GM18505 (cell line): ENCODE data around the gene VDAC2.
"Not testable (repeated sequence)": the region's sequence is repeated elsewhere in the genome, so short reads cannot be mapped to it uniquely, and the experiment has no call there.

Source experiments
- ATAC-seq: cut with Tn5 transposase; IDR thresholded peaks from one replicate; pipeline ENCODE4 v1.9.1; 2021; ENCODE audit not compliant: unreplicated experiment
- POLR2A ChIP-seq: IDR thresholded peaks from 4 replicates; pipeline ENCODE4 v1.6.1; 2011; ENCODE audit warnings: borderline replicate concordance; ENCODE audit not compliant: insufficient read depth, insufficient read length; ENCODE audit errors: extremely low read depth

The VDAC2 gene

DNA sequence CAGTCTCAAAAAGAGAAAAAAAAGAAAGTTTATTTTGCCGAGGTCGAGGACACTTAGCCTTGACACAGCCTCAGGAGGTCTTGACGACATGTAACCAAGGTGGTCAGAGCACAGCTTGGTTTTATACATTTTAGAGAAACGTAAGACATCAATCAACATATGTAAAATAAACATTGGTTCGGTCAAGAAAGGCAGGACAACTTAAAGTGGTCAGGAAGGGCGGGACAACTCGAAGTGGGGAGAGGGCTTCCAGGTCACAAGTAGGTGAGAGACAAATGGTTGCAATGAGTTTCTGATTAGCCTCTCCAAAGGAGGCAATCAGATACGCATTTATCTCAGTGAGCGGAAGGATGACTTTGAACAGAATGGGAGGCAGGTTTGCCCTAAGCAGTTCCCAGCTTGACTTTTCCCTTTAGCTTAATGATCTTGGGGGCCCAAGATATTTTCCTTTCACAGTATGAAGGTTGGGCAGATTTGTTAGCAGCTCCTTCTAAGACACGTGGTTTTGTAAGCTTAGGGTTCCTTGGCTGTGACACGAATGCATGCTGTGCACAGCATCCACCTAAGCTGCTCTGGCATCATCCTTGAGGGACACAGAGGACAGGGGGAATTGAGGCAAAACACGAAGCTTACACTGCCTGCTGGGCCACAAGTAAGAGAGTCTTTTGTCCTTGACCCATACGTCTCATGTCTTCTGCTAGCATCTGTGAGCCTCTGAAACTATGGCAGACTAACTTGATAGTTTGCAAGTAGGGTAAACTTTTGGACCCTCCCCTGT is 3.3 kb upstream of the VDAC2 start:
- no peak for ATAC-seq
- TF ChIP-seq POLR2A: no peak

DNA sequence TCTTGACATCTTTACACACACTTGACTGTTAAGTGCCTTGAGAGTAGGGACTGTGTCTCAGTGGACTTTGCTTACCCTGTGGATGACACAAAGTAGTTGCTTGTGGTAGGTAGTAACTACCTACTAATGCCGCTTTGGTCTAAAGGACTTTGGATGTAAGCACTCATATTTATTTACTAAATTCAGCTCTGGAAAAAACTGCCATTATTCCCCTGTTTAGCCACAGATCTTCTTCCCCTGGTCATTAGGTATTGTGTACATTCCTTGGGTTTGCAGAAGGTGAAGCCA is 2.8 kb upstream of the VDAC2 start:
- TF ChIP-seq POLR2A: no peak
- ATAC-seq: no peak

DNA sequence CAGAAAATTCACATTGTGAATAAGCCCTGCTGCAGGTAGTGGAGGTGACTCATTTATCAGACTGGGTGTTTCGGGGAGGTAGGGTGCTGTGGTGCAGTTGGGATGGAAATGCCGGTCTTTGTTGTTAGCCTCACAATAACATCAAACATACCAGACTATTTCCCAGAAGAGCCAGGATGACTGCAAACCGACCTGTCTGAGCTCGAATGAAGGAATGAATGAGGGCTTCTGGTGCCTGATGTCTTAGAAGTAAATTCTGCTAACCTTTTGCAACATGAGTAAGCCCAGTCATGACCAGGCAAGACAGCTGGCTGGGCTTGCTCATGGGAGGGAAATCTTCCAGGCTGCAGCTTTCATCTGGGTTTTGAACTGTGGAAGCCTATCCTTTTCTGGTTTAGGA is 2.4 kb upstream of the VDAC2 start:
- ATAC-seq: no peak

DNA sequence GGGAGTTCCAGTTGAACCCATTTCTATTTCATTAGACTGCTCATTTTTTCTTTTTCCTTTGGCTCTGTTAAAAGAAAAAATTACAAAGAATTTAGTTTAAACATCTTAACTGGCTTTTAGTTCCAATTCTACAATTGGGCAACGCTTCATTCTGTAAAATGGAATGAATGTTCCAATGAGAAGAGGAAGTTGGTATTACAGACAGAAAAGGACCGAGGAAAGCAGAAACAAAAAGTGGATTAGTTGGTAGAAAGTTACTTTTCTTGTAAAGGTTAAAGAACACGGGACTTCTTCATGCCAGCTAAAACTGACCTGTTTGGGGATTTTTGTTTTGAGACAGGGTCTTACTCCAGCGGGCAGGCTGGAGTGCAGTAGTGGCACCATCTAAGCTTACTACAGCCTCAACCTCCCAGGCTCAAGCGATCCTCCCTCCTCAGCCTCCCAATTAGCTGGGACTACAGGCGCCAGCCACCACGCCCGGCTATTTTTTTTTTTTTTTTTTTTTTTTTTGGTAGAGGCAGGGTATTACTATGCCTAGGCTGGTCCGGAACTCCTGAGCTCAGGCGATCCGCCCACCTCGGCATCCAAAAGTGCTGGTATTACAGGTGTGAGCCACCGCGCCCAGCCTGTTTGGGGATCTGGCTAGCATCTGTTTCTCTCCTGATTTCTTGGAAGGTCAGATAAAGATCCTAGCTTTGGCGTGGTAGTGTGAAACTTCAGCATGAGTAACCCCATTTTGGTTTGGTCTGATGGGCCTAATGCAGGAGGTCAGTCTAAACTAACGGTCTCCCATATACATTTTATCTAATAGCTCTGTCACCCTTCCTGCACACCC is 1.3 kb upstream of the VDAC2 start:
- TF ChIP-seq POLR2A: no peak
- ATAC-seq: no peak

More for the DNA sequence above, 2.4 kb upstream of the VDAC2 start:
- TF ChIP-seq POLR2A: no peak

DNA sequence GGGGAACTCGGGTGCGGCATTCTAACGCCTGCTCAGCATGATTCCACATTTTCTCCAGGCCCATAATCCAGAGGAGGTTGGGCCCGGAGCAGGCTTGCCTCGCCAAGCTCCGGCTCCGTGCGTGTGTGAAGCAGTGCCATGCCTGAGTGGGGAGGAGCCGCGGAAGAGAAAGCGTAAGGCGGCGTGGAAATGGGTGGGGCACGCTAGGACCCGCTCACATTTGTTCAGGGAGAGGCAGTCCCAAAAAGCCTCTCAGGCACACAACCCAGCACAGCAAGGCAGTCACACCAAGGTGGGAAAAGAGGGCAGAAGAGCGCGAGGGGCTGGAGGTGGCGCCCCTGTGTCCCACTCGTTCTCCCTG is 695 bp upstream of the VDAC2 start:
- no peak for TF ChIP-seq POLR2A
- peak; percentile 41 for ATAC-seq

DNA sequence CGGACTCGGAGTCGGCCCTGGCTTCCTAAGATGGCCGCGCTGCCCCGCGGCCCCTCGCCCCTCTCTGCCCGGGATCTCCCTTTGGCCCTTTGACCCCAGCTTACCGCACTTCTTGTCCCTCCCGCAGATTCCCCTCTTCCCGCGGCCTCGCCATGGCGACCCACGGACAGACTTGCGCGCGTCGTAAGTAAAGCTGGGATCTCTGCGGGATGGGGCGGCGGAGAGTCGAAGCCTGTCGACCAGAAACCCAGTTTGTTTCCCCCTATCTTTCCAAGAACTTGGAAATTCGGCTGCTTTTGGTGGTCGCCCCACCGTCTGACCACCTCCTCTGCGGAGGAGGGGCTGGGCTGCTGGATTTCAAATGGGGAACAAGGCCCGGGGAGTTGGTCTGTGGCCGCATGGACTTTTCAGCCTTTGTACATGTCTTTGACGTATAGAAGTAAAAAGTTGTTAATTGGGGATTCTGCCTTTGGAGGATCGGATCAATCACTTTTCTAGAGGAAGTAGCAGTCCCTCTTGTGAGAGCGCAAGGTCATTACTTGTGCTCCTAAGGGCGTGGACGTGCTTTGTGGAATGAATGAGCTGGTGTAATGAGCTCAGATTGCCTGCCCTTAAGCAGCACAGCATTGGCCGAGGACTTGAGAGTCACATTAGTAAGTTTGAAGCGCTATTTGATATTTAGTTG is 553 bp downstream of the VDAC2 start:
- no peak for ATAC-seq
- TF ChIP-seq POLR2A: no peak

DNA sequence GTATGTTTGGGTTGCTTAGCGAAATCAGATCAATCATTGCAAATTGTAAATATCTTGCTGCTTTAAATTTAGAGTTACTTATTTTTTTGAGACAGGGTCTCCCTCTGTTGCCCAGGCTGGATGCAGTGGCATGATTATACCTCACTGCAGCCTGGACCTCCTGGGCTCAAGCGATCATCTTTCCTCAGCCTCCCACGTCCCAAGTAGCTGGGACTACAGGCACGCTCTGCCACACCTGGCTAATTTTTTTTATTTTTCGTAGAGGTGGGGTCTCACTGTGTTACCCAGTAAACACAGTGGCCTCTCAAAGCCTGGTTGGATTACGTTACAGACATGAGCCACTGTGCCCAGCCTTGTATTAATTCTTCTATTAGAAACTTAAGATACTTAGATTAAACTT is 1.7 kb downstream of the VDAC2 start:
- no peak for TF ChIP-seq POLR2A
- ATAC-seq: no peak

DNA sequence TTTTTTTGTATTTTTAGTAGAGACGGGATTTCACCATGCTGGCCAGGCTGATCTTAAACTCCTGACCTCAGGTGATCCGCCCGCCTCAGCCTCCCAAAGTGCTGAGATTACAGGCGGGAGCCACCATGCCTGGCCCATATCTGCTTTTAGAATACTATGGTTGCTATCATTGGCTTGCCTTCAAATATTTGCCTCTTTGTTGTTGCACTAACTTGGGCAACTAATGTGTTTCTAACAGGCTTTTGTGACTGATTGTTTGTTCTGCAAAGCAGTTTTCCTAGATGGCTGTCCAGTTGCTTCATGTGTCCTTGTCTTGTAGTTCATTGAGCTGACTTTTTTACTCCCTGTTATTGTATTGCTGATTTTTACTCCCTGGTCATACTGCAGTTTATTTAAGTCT is 9.7 kb downstream of the VDAC2 start:
- no peak for ATAC-seq
- no peak for TF ChIP-seq POLR2A

DNA sequence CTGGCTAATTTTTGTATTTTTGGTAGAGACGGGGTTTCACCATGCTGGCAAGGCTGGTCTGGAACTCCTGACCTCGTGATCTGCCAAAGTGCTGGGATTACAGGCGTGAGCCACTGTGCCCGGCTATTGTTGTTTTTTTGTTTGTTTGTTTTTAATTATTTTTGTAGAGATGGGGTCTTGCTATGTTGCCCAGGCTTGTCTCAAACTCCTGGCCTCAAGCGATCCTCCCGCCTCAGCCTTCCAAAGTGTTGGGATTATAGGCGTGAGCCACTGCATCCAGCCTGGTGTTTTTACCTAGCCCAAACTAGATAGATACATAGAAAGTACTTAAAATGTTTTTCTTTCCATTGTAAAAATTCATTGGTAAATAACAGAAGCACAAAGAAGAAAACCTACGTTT is 10.9 kb downstream of the VDAC2 start:
- not testable (repeated sequence) for ATAC-seq

DNA sequence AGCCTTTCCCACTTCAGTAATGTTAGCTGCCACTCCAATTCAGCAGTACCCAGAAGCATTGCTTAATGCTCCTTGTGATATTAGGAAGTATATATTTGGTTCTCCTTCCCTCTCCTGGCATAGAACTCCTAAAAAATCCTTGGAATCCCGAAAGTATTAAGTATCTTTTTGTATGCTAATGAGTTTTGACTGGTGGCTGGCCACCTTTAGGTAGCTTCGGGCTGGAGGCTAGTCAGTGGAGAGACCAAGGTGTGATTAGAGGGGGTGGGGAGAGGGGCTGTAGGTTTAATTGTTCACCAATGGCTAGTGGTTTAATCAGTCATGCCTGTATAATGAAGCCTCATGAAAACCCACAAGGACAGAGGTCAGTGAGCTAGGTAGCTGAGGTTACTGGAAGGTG is 12.9 kb downstream of the VDAC2 start:
- no peak for ATAC-seq
- TF ChIP-seq POLR2A: no peak

DNA sequence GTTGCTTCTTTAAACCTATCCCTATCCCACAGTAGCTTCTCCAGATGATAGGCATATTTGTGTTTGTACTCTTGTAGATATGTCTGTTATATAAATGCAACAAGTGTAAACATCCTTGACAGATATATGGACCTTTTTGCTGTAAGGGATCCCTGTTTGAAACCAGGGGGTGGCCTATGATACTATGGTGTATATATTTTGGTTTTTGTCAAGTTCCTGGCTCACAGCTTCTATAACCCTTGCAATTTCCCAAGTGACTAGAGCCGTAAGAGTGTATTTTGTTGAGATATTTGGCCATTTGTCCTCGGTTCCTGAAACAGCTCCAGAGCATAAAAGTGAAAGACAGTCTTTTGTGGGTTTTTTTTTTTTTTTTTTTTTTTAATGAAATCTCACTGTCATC is 15.5 kb downstream of the VDAC2 start:
- TF ChIP-seq POLR2A: no peak
- no peak for ATAC-seq

DNA sequence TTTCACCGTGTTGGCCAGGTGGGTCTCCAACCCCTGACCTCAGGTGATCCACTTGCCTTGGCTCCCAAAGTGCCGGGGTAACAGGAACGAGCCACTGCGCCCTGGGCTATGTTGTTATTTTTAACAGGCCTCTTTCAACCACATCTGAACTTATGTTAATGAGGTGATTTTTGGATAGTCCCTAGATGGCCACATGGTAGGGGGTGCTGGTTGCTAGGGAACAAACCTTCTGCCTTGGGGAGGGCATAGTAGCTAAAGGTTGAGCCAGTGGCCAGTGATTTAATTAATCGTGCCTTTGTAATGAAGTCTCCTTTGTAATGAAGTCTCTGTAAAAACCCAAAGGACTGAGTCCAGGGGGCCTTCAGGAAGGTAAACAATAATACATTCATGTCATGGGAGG is 16.1 kb downstream of the VDAC2 start:
- no peak for ATAC-seq
- TF ChIP-seq POLR2A: no peak

DNA sequence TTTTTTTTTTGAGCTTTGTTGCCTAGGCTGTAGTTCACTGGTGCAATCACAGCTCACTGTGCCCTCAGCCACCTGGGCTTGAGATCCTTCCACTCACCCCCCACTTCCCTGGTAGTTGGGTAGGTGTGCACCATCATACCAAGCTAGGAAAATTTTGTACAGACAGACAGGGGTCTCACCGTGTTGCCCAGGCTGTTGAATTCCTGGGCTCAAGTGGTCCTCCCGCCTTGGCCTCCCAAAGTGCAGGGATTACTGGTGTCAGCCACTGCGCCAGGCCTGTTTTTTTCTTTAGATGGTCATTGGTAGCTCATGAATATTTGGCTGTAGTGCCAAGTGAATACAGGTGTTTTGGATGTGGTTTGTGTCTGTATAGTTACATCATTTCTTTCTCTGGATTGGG is 17.7 kb downstream of the VDAC2 start:
- no peak for ATAC-seq
- TF ChIP-seq POLR2A: no peak

DNA sequence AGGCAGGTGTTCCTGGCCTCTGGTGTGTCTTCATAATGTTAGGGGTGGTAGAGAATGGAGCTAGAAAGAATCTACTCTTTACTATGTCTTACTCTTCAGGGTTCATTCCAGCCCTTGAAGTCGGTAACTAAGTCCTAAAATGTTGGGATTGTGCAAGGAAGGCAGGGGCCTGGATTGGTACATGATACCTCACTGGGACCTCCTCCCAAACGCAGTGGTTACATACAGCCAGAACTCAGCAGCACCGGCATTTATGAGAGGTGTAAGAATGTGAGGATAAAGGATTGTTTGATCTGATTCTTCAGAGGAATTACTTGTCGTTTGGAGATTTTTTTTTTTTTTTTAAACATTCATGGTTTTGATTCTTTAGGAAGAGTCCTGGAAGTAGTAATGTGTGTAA is 18.2 kb downstream of the VDAC2 start:
- ATAC-seq: no peak
- TF ChIP-seq POLR2A: no peak

DNA sequence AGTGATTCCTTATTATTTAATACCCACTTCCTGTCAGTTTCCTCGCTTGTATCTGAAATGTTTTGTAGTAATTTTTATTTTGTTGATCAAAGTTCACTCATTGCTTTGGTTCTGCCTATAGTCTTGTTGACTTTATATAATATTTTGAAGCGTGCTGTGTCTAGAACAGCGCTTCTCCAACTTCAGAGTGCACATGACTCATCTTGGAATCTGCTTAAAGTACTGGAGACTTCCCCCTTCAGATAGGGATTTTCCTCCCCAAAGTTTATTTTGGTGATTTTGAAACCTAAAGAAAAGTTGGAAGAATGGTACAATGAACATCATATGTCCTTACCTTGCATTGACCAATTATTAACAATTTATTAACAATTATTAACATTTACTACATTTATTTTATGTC is 19.4 kb downstream of the VDAC2 start:
- no peak for TF ChIP-seq POLR2A
- no peak for ATAC-seq

DNA sequence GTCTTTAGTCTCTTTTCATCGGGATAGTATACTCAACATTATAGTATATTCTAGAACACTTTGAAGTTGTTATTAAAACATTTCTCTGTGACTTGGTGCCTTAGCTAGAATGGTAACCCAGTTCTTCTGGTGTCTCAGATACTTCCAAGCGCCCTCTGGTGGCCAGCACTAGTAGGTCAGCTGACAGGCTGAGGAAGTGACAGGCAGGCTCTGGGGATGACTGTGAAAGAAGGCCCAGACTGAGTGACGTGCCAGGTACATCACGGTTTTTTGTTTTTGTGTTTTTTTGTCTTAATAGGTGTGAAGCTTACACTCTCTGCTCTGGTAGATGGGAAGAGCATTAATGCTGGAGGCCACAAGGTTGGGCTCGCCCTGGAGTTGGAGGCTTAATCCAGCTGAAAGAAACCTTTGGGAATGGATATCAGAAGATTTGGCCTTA is 20.0 kb downstream of the VDAC2 start:
- ATAC-seq: peak; percentile 25
- no peak for TF ChIP-seq POLR2A
